ENCODE results near the gene VTA1.

GRCh38 chr6:142249266-142249665 is 102.2 kb downstream of the VTA1 start:
- no peak for TF ChIP-seq CTCF (IDR thresholded peaks at IDR 0.05)
- TF ChIP-seq POLR2A (IDR thresholded peaks at IDR 0.05): no peak

Measured in lower leg skin (tissue), 3 donors.